Activated CD8-positive, alpha-beta T cell treated with anti-CD3 and anti-CD28 coated beads for 36 hours (primary cell): ENCODE results near the gene PRRG3. TPM values are rescaled to one million over a fixed set of nuclear protein-coding genes. Genes with fewer than 3 reads are reported as not detected.

Experiments
- ATAC-seq: fragments of 200-7000 bp; cut with Tn5 transposase; one replicate; pipeline ENCODE4 v1.10.0; 2021; ENCODE audit warnings: mild to moderate bottlenecking, moderate library complexity
- CTCF ChIA-PET: fragments of 350-600 bp; sonication (Branson Sonifier 250); formaldehyde crosslinking; loops from one replicate; lab custom pipeline; 2021; ENCODE audit warnings: antibody characterized with exemption; lab: Charles Lee
- POLR2A ChIA-PET: fragments of 350-600 bp; sonication (Branson Sonifier 250); formaldehyde crosslinking; loops from one replicate; lab custom pipeline; 2021; ENCODE audit warnings: antibody characterized with exemption; lab: Charles Lee
- DNase-seq: peaks from one replicate; pipeline ENCODE4 v3.0.0-alpha.2; 2020
- H3K27ac Mint-ChIP-seq: one replicate; pipeline ENCODE4 v1.8.0; 2021; ENCODE audit warnings: mild to moderate bottlenecking, mixed read lengths
- H3K27me3 Mint-ChIP-seq: one replicate; pipeline ENCODE4 v1.8.0; 2021; ENCODE audit warnings: mixed read lengths
- H3K36me3 Mint-ChIP-seq: one replicate; pipeline ENCODE4 v1.8.0; 2021; ENCODE audit warnings: low read depth, mixed read lengths
- H3K4me1 Mint-ChIP-seq: one replicate; pipeline ENCODE4 v1.8.0; 2021; ENCODE audit warnings: low read depth, mixed read lengths
- H3K4me3 Mint-ChIP-seq: one replicate; pipeline ENCODE4 v1.8.0; 2021; ENCODE audit warnings: mild to moderate bottlenecking, moderate library complexity, mixed read lengths
- H3K9me3 Mint-ChIP-seq: one replicate; pipeline ENCODE4 v1.8.0; 2021; ENCODE audit warnings: mixed read lengths
- CTCF ChIP-seq: fragments of 200-600 bp; IDR thresholded peaks from one replicate; pipeline ENCODE4 v1.8.0; 2022; ENCODE audit warnings: antibody characterized with exemption, mild to moderate bottlenecking
- intact Hi-C: fragments of 100-400 bp; cut with micrococcal nuclease; formaldehyde crosslinking; loops from one replicate; pipeline ENCODE4 v1.10.0; 2022
- total RNA-seq, 2 experiments: library from RNA; stranded (reverse); gene quantifications; one replicate each; pipeline ENCODE4 v1.2.3, GENCODE V29; 2021

The PRRG3 gene
- total RNA-seq, 2 experiments from 2014 or later: not detected

- ChIA-PET CTCF (no interaction called here), POLR2A (no interaction called here)
- TF ChIP-seq CTCF: no peak
- DNase-seq (no peak), ATAC-seq (no peak)
- Mint-ChIP-seq H3K9me3 (no peaks in the 10 kb centered on the region), H3K4me3 (no peak overlapping the region), H3K36me3 (no peaks in the 10 kb centered on the region), H3K27ac (no peak overlapping the region), H3K4me1 (no peaks in the 10 kb centered on the region), H3K27me3 (peaks cover 9% of the 10 kb centered on the region)
- intact Hi-C loops: no loop called here
These were observed 5.3 kb downstream of the PRRG3 start for GRCh38 chrX:151700581-151700980.

GRCh38 chrX:151701071-151701470 lies 5.8 kb downstream of the PRRG3 start:
- POLR2A ChIA-PET: no interaction called here
- H3K4me1 Mint-ChIP-seq: no peaks in the 10 kb centered on the region
- intact Hi-C loops: no loop called here

GRCh38 chrX:151701531-151701930 lies 6.3 kb downstream of the PRRG3 start:
- TF ChIP-seq CTCF: no peak
- intact Hi-C loops: no loop called here
- Mint-ChIP-seq H3K27me3 (peaks cover 3% of the 10 kb centered on the region), H3K9me3 (no peaks in the 10 kb centered on the region), H3K4me3 (no peak overlapping the region), H3K27ac (no peak overlapping the region), H3K36me3 (no peaks in the 10 kb centered on the region), H3K4me1 (no peaks in the 10 kb centered on the region)
- ATAC-seq (no peak), DNase-seq (no peak)
- POLR2A ChIA-PET: no interaction called here
- CTCF ChIA-PET: no interaction called here

More at GRCh38 chrX:151701071-151701470, 5.8 kb downstream of the PRRG3 start:
- Mint-ChIP-seq H3K27ac (no peak overlapping the region), H3K4me3 (no peak overlapping the region), H3K27me3 (peaks cover 5% of the 10 kb centered on the region), H3K9me3 (no peaks in the 10 kb centered on the region), H3K36me3 (no peaks in the 10 kb centered on the region)
- CTCF ChIA-PET: no interaction called here
- DNase-seq: no peak
- no peak for ATAC-seq
- no peak for TF ChIP-seq CTCF

- CTCF ChIA-PET: no interaction called here
- Mint-ChIP-seq H3K4me3 (no peak overlapping the region), H3K27ac (no peak overlapping the region), H3K4me1 (no peaks in the 10 kb centered on the region), H3K36me3 (no peaks in the 10 kb centered on the region), H3K9me3 (no peaks in the 10 kb centered on the region), H3K27me3 (peaks cover 3% of the 10 kb centered on the region)
- POLR2A ChIA-PET: no interaction called here
- DNase-seq: no peak
- TF ChIP-seq CTCF: no peak
- intact Hi-C loops: no loop called here
- no peak for ATAC-seq
These were observed 6.9 kb downstream of the PRRG3 start for GRCh38 chrX:151702026-151702714.

- CTCF ChIA-PET: no interaction called here
These were observed 7.6 kb downstream of the PRRG3 start for GRCh38 chrX:151702741-151703340.

More at GRCh38 chrX:151702741-151703340, 7.6 kb downstream of the PRRG3 start:
- Mint-ChIP-seq H3K36me3 (no peaks in the 10 kb centered on the region), H3K9me3 (no peaks in the 10 kb centered on the region), H3K4me3 (no peak overlapping the region), H3K27me3 (no peaks in the 10 kb centered on the region), H3K27ac (no peak overlapping the region), H3K4me1 (no peaks in the 10 kb centered on the region)
- no peak for TF ChIP-seq CTCF
- POLR2A ChIA-PET: no interaction called here
- no peak for DNase-seq
- no peak for ATAC-seq
- intact Hi-C loops: no loop called here
